OCI-LY1 (cell line): Measurements from ENCODE around the gene ORM2.

Source experiments
- EZH2 ChIP-seq: fragments of 200-600 bp; sonication (generic), shearing (Covaris generic); IDR thresholded peaks from 2 replicates; pipeline ENCODE4 v1.8.0; 2017; ENCODE audit warnings: borderline replicate concordance, mixed run types, mild to moderate bottlenecking, antibody characterized with exemption, low read length, moderate library complexity, mixed read lengths
- TF ChIP-seq, protein P1 (sequence below): fragments of 200-600 bp; sonication (generic), shearing (Covaris generic); IDR thresholded peaks from 2 replicates; pipeline ENCODE4 v1.5.1; 2017; ENCODE audit warnings: mild to moderate bottlenecking, antibody characterized with exemption, low read length, moderate library complexity, mixed read lengths

DNA sequence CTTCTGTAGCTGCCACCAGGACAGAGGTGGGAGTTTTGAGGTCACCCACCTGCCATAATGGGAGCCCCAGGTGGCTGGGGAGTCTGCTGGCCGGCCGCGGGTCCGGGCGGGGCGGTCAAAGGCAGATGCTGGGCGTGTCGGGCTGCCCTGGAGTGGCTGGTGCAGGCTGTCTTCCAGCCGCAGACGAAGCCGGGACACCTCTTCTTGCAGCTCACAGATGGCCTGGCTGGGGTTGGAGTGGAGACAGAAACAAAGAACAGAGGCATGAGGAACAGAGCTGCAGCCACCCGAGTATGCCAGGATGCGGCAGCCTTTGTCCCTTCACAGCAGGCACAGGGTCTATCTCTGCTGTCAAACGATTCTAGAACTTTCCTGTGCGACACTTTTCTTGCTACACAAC is 18.0 kb downstream of the ORM2 start:
- TF ChIP-seq, protein P1, sequence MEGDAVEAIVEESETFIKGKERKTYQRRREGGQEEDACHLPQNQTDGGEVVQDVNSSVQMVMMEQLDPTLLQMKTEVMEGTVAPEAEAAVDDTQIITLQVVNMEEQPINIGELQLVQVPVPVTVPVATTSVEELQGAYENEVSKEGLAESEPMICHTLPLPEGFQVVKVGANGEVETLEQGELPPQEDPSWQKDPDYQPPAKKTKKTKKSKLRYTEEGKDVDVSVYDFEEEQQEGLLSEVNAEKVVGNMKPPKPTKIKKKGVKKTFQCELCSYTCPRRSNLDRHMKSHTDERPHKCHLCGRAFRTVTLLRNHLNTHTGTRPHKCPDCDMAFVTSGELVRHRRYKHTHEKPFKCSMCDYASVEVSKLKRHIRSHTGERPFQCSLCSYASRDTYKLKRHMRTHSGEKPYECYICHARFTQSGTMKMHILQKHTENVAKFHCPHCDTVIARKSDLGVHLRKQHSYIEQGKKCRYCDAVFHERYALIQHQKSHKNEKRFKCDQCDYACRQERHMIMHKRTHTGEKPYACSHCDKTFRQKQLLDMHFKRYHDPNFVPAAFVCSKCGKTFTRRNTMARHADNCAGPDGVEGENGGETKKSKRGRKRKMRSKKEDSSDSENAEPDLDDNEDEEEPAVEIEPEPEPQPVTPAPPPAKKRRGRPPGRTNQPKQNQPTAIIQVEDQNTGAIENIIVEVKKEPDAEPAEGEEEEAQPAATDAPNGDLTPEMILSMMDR: no peak
- TF ChIP-seq EZH2: no peak
